ENCODE data around the gene CHMP1A.

Gene CHMP1A

DNA sequence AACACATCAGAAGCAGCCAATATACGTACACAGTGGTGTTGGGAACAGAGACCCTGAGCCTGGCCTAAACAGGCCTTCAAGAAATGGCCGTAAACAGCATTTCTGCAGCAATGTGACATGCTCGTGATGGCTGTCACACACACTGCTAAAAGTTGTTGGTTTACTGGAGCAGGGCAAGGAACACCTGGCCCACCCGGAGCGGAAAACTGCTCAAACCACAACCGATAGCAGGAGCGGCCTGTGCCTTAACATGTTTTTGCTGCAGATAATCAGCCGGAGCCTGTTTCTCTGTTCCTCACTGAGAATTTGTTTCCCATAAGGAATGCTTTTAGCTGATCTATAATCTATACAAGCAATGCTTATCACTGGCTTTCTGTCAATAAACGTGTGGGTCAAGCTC lies 50.1 kb downstream of the CHMP1A start:
- no peak for DNase-seq (ENCODE audit: low read depth in 2 of 2, low spot score in 1 of 2)

DNA sequence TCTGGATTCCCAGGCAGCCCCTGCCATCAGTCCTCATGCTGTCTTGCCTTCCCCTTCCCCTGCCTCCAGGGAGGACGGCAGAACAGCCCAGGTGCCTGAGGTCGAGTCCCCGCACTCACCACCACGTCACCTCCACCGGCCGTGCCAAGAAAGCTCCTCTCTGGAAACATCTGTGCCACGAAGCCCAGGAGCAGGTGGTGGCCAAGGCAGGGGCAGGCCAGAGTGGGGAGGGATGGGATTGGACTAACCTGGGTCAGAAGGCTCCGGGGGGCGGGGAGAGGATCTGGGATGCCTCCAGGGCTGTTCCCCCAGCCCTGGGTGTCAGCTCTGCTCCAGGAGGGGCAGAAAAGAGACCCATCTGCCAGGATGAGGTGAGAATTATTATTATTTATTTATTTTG lies 51.5 kb downstream of the CHMP1A start:
- no peak for DNase-seq (ENCODE audit: low read depth in 2 of 2, low spot score in 1 of 2)

DNA sequence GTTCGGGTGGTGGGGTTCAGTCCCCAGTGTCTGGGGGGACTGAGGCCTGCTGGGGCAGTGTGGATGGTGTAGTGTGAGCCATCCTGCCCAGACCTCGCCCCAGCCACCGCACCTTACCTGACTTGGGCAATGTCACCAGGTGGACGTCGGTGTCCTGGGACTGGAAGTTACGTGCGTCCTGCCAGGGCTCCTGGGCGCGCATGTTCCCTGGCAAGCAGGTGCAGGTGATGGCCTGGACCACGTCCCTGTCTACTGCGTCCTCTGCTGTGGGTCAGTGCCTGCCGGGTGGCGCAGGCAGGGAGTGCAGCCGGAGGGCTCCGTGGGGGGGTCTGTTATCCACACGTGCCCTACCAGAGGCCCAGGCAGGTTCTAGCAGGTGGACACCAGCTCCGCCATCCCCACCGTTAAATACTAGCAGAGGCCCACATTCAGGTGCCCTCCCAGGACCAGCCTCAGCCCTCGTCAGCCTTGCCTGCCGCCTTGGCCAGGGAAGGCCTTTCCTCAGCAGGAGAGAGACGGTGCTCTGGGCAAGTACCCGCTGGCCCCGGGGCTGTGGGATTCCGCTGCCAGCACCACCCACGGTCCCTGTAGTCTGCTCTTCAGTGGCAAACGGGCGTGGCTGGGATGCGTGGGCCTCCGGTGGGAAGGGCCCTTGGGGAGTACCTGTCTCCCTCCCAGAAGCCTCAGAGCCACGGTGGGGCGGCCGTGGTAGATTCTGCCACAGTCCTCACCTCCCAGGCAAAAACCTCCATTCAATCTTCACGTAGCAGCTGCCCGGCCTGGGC lies 52.1 kb downstream of the CHMP1A start:
- no peak for DNase-seq (ENCODE audit: low read depth in 2 of 2, low spot score in 1 of 2)

DNA sequence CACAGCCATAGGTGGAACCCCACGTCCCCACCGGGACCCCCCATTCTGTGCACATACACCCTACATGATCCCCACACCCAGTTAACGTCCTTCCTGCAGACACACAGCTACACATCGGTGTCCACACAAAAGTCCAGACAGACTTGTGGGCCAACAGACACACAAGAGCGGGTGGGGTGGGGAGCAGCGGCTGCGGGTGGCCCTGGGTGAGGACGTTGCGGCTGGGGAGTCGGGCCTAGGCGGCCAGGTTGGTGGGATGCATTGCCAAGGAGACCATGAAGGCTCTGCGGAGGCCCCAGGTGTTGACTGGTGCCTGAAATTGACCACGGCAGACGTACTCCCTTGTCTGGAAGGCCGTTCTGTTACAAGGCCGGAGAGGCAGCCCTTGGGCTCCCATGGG lies 52.7 kb downstream of the CHMP1A start:
- DNase-seq (ENCODE audit: low read depth in 2 of 2, low spot score in 1 of 2), result no peak

DNA sequence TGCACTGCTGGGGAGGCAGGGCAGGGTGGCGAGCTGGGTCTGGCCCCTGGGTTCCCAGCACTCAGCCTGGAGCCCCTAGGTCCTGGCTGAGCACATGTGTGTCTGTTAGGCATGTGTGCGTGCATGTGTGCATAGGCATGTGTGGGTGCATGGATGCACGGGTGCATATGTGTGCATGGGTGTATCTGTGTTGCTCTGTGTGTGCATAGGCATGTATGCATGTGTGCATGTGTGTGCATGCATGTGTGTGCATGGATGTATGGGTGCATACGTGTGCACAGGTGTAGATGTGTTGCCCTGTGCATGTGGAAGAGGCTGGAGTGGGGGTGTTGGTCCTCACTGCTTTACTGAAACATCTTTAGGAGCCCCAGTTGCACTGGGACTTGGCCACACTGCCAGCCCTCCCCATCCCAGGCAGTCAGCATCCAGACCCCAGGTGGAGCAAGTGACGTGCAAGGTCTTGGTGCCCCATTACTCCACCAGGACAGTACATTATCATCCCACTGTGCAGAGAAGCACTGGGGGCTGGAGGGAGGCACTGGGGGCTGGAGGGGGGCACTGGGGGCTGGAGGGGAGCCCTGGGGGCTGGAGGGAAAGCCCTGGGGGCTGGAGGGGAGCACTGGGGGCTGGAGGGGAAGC lies 54.4 kb downstream of the CHMP1A start:
- DNase-seq (ENCODE audit: low read depth in 2 of 2, low spot score in 1 of 2), result no peak

DNA sequence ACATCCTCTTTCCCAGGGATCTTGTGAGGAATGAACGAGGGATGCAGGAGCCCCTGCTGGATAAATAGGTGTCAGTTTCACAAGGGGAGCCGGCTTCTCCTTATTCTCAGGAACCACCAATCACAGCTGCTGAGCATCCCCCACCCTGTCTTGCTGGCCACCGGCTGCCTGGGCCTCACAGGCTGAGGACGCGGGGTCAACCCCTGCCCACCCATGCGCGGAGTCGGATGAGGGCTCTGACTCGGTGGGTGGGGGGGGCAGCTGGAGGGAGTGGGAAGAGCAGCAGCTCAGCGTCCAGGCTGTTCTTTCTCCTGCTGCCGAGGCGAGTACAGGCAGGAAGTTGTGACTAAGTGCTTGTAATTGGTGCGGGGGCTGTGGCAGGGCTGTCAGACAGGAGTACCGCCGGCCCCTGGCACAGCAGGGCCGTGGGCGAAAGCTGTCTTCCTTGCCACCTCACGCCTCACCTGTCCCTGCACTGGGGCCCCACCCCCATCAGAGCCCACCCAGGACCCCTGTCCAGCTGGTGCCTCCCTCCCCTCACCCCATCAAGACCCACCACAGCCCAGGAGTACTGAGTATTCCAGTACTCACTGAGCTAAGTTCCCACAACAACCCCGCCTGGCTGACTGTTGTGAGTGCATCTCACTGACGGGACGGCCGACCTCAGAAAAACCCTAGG lies 55.1 kb downstream of the CHMP1A start:
- peak in 1 of 2 donors; percentile 31 for DNase-seq (ENCODE audit: low read depth in 2 of 2, low spot score in 1 of 2)

DNA sequence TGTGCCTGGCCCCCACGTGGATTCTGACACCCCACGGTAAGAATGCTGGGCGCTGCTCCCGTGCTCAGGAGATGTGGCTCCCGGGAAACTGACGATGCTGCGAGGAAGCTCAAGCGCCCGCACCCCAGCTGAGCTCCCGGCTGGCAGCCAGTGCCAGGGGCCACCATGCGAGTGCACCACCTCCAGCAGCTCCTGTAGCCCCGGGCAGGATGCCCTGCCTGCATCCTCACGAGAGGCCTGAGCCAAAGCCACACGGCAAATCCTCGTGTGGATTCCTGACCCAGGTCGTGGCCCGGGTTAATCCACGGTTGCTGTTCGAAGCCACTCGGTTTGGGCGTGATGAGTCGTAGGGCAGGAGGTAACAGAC lies 55.6 kb downstream of the CHMP1A start:
- no peak for DNase-seq (ENCODE audit: low read depth in 2 of 2, low spot score in 1 of 2)

DNA sequence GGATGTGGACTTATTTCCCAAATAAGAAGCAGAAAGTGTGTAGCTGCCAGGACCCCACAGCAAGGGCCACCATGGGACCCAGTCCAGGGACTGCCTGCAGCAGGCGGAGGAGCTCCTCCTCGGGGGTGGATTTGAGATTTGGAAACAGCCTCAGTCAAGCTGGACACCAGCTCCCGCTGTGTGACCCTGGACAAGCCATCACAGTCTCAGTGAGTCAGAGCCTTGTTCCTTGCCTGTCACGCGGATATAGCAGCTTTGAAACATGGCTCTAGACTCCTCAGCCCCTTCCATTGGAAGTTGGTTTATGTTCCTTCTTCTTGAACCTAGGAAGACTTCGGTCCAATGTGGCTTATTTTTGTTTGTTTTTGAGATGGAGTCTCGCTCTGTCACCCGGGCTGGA lies 56.6 kb downstream of the CHMP1A start:
- no peak for DNase-seq (ENCODE audit: low read depth in 2 of 2, low spot score in 1 of 2)

DNA sequence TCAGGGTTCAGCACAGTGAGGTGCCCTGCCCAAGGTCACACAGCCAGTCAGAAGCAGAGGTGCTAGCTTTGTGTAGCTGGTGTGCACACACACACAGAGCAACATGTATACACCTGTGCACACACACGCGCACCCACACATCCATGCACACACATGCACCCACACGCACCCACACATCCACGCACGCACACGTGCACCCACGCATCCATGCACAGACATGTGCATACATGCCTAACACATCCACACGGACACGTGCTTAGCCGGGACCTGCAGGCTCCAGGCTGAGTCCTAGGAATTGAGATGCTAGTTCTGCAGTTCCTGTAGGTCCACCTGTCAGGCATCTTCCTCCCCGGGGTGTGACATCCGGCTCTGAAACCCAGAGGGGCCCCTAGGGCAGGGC lies 57.1 kb downstream of the CHMP1A start:
- DNase-seq (ENCODE audit: low read depth in 2 of 2, low spot score in 1 of 2), result no peak

DNA sequence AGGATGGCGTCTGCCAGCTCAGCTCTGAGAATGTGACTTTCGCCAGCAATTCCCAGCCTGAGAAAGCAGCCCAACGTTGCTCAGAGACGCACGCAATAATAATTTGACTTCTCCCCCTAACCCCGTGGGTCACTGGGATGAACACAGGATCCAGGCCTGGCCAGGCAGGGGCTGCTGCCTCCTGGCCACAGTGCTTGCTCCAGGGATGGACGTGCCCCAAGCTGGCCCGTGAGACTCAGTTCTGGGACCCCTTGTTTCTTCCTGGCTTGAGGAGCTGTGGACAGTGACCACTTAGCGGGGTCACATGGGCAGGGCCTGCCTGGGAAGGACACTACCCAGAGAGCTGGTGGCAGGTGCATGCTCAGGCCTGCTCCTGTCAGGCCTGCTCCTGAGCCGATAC lies 57.6 kb downstream of the CHMP1A start:
- no peak for DNase-seq (ENCODE audit: low read depth in 2 of 2, low spot score in 1 of 2)

DNA sequence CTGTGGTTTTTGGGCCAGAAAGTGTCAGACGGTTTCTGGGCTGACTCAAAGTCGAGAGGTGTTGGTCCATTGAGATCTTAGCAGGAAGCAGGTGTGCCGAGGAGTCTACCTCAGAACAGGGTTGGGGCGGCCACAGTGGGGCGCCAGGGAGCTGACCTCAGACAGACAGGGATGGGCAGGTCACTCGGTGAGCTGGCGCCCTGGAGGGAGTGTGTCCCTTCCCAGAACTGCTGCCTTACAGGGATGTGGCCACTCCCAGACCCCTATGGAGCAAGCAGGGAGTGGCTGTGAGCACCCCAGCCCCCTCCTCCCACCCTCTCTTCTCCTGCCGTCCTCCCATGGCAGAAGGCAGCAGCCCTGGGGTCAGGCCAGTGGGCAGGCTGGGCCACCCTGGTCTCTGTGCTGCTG lies 58.1 kb downstream of the CHMP1A start:
- no peak for DNase-seq (ENCODE audit: low read depth in 2 of 2, low spot score in 1 of 2)

DNA sequence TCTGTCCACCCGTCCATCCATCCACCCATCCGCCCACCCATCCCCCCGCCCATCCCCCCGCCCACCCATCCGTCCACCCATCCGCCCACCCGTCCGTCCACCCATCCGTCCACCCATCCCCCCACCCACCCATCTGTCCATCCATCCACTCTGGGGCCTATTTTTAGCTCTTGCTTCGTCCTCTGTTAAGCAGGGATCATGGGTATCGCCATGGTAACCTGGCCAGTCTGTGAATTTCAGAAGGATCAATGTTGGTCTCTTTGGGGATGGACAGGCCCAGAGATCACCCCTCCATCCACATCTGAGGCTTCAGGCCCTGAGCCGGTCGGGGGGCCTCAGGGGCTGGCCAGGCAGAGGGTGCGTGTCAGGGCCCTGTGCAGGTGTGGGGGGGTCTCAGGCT lies 59.3 kb downstream of the CHMP1A start:
- no peak for DNase-seq (ENCODE audit: low read depth in 2 of 2, low spot score in 1 of 2)

DNA sequence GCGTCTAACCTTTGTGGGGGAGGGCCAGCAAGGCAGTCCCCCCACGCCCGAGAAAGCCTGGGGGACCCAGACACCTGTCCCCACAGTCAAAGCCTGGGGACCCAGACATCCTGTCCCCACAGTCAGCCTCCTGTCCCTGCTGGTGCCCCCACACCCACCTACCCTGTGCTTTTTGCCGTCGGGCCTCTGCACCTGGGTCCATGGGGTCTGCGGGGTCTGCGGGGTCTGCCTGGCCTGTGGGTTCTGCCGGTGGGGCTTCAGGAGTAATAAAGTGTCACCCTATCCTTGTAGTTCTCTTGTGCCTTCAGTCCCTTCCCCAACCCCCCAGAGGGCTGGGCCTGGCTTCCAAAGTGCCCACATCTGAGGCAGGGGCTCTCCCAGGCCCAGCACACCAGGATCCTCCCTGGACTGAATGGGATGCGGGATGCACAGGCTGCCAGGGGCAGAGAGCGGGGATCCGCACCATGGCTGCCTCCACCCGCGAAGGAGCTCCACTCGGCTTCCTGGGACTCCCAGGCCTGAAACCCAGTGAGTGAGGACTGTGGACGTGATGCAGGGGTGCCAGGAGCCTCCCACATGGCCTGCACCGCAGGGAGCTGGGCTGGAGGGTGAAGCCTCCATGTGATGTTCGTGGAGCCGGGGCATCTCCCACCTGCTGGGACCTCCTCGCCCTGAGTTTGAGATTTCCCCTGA lies 60.4 kb downstream of the CHMP1A start:
- no peak for DNase-seq (ENCODE audit: low read depth in 2 of 2, low spot score in 1 of 2)

DNA sequence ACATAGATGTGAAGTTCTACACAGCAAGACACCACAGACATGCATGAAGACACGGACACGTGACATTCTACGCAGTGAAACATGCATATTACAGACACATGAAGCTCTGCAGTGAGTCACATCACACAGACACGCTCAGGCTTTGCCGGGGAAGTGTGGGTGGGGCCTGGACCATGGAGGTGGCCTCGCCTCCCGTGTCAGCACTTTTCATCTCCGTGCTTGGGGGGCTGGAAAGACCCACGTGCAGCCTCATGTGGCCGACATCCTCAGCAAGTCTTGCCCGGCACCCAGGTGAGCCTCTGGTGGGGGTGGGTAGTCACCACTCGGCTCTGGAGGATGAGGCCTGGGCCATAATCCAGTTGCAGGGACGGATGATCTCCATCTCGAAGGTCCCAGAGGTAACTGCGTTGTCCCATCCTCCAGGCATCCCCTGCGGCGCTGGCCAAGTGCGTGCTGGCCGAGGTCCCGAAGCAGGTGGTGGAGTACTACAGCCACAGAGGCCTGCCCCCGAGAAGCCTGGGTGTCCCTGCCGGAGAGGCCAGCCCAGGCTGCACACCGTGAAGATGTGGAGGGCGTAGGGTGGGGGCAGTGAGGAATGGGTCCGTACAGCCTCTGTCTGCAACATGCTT lies 61.3 kb downstream of the CHMP1A start:
- no peak for DNase-seq (ENCODE audit: low read depth in 2 of 2, low spot score in 1 of 2)

DNA sequence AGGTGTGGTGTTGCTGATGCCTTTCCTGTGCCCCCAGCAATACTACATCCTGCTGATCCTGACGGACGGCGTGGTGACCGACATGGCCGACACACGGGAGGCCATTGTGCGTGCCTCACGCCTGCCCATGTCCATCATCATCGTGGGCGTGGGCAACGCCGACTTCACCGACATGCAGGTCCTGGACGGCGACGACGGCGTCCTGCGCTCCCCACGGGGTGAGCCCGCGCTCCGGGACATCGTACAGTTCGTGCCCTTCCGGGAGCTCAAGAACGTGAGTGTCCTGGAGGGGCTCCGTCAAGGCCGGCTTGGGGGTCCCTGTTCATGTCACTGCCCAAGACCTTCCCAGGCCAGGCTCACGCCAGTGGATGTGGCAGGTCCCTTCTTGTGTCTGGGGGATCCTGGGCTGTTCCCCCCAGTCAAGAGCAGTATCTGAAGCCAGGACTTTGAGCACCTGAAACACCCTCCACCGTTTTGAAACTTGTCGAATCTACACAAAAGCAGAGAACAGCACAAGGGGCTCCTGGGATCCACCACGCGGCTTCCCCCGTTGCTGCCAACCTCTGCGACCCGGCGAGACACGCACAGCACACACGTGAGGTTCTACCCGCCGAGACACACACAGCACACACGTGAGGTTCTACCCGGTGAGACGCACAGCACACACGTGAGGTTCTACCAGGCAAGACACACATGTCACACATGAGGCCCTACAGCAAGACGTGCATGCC lies 62.0 kb downstream of the CHMP1A start:
- DNase-seq (ENCODE audit: low read depth in 2 of 2, low spot score in 1 of 2), result no peak

Data from stimulated activated CD8-positive, alpha-beta memory T cell treated with anti-CD3 and anti-CD28 coated beads, Interleukin-4, amount 100 ng/mL, for 1 hour (primary cell).